T-cell (primary cell): ENCODE measurements around the gene LHFPL2. TPM values are rescaled to one million over a fixed set of nuclear protein-coding genes. Genes with fewer than 3 reads are reported as not detected.

Experiments
- ATAC-seq, 4 experiments: fragments of 200-7000 bp in 3 of 4; fragments of 150-1000 bp in 1 of 4; cut with Tn5 transposase; replicated peaks in 1 of 4; 1 replicate in 3 of 4; 2 replicates in 1 of 4; pipeline ENCODE4 v1.10.0; 2021; ENCODE audit warnings: moderate library complexity in 3 of 4, mild to moderate bottlenecking in 2 of 4, moderate number of reproducible peaks in 1 of 4
- CTCF ChIA-PET, 2 donors: fragments of 300-600 bp; sonication (Branson Sonifier 250); formaldehyde crosslinking; loops; one replicate each; lab custom pipeline; 2022; ENCODE audit warnings: antibody characterized with exemption in 2 of 2; lab: Charles Lee
- POLR2A ChIA-PET, 2 donors: fragments of 300-600 bp; sonication (Branson Sonifier 250); formaldehyde crosslinking; loops; one replicate each; lab custom pipeline; 2022; ENCODE audit warnings: antibody characterized with exemption in 2 of 2; lab: Charles Lee
- DNase-seq, 35 experiments: peaks; one replicate each; pipeline versions ENCODE4 v3.0.0 to v3.0.0-alpha.2; 2013 to 2023
- H3K27ac ChIP-seq: one replicate; pipeline ENCODE4 v1.5.1; 2013; ENCODE audit warnings: low read length
- H3K27me3 ChIP-seq, 2 experiments: replicated peaks in 1 of 2; 1 replicate in 1 of 2; 2 replicates in 1 of 2; pipeline versions ENCODE4 v1.6.1 to v1.7.0; 2013; ENCODE audit warnings: low read length in 1 of 2, mixed read lengths in 1 of 2; ENCODE audit not compliant: control insufficient read depth in 2 of 2, insufficient read depth in 2 of 2; ENCODE audit errors: extremely low read depth in 1 of 2
- H3K36me3 ChIP-seq, 2 donors: 1 replicate in 1 of 2; 2 replicates in 1 of 2; pipeline versions ENCODE4 v1.6.1 to v1.7.0; 2013; ENCODE audit warnings: low read length in 1 of 2; ENCODE audit not compliant: control insufficient read depth in 2 of 2, insufficient read depth in 1 of 2; ENCODE audit errors: extremely low read depth in 1 of 2
- H3K4me1 ChIP-seq, 2 experiments: 1 replicate in 1 of 2; 2 replicates in 1 of 2; pipeline versions ENCODE4 v1.6.1 to v1.7.0; 2013; ENCODE audit warnings: low read length in 2 of 2, mixed read lengths in 1 of 2; ENCODE audit not compliant: insufficient read depth in 2 of 2, control insufficient read depth in 1 of 2; ENCODE audit errors: extremely low read depth in 1 of 2
- H3K4me3 ChIP-seq, 2 donors: 1 replicate in 1 of 2; 2 replicates in 1 of 2; pipeline versions ENCODE4 v1.5.1 to v1.7.0; 2013; ENCODE audit warnings: mild to moderate bottlenecking in 2 of 2, low read length in 1 of 2, moderate library complexity in 1 of 2; ENCODE audit not compliant: control insufficient read depth in 1 of 2; ENCODE audit errors: extremely low read depth in 1 of 2
- H3K9me3 ChIP-seq: 2 replicates; pipeline ENCODE4 v1.7.0; 2013
- H3K27ac Mint-ChIP-seq, 2 donors: one replicate each; pipeline ENCODE4 v1.8.0; 2020 to 2021; ENCODE audit warnings: mild to moderate bottlenecking in 2 of 2, mixed read lengths in 2 of 2
- H3K27me3 Mint-ChIP-seq, 2 donors: one replicate each; pipeline ENCODE4 v1.8.0; 2021 to 2022; ENCODE audit warnings: mixed read lengths in 2 of 2
- H3K36me3 Mint-ChIP-seq: one replicate; pipeline ENCODE4 v1.8.0; 2021; ENCODE audit warnings: mixed read lengths
- H3K4me1 Mint-ChIP-seq, 3 donors: one replicate each; pipeline ENCODE4 v1.8.0; 2020 to 2022; ENCODE audit warnings: mixed read lengths in 3 of 3, mild to moderate bottlenecking in 1 of 3
- H3K4me3 Mint-ChIP-seq, 3 donors: one replicate each; pipeline ENCODE4 v1.8.0; 2020 to 2022; ENCODE audit warnings: mild to moderate bottlenecking in 3 of 3, mixed read lengths in 3 of 3, moderate library complexity in 3 of 3
- H3K9me3 Mint-ChIP-seq, 3 donors: one replicate each; pipeline ENCODE4 v1.8.0; 2020 to 2022; ENCODE audit warnings: mixed read lengths in 3 of 3
- WGBS: methylation state at CpG from one replicate; pipeline ENCODE4 v1.1.5; 2013; ENCODE audit warnings: missing lambda C conversion rate; ENCODE audit not compliant: insufficient coverage; 5-methylcytosine and 5-hydroxymethylcytosine counted together
- total RNA-seq, 35 experiments: library from RNA in 6 of 35; stranded (reverse) in 6 of 35; fragments of 120-200 nt in 1 of 35; gene quantifications; one replicate each; pipeline versions ENCODE4 v1.2.1 to v1.2.4 and lab custom pipeline; 2013 to 2026

Gene LHFPL2
- total RNA-seq, 5 donors from 2014 or later (not counting 1 experiment from before 2014, with no cell fraction given), result 0.19 to 1.9 (median 0.82) TPM

GRCh38 chr5:78634229-78634628, 14.3 kb downstream of the LHFPL2 start:
- Histone ChIP-seq H3K4me3 (no peak overlapping the region), H3K9me3 (no peaks in the 10 kb centered on the region), H3K4me1 (no peaks in the 10 kb centered on the region), H3K27me3 (peaks cover 0 to 3% of the 10 kb centered on the region in 2 experiments), H3K36me3 (no peaks in the 10 kb centered on the region), H3K27ac (no peak overlapping the region)
- 40% methylated on average over 2 of the region's 5 CpGs for WGBS
- Mint-ChIP-seq H3K36me3 (no peaks in the 10 kb centered on the region), H3K4me1 (no peaks in the 10 kb centered on the region), H3K9me3 (no peaks in the 10 kb centered on the region), H3K27me3 (peaks cover 2 to 7% of the 10 kb centered on the region in 2 donors), H3K27ac (no peak overlapping the region), H3K4me3 (no peak overlapping the region)
- POLR2A ChIA-PET, result no interaction called here
- ATAC-seq (no peak), DNase-seq (no peak)
- CTCF ChIA-PET, result no interaction called here

- H3K27me3 Mint-ChIP-seq, result peaks cover 3 to 7% of the 10 kb centered on the region in 2 donors
- Histone ChIP-seq H3K36me3 (no peaks in the 10 kb centered on the region), H3K4me1 (no peaks in the 10 kb centered on the region), H3K4me3 (no peak overlapping the region), H3K27ac (no peak overlapping the region), H3K9me3 (no peaks in the 10 kb centered on the region), H3K27me3 (peaks cover 0 to 3% of the 10 kb centered on the region in 2 experiments)
- no peaks in the 10 kb centered on the region for H3K9me3 Mint-ChIP-seq
- H3K27ac Mint-ChIP-seq, result no peak overlapping the region
- no CpG with 5 or more reads among the region's 2 CpGs for WGBS
- ATAC-seq (no peak), DNase-seq (no peak)
- no peak overlapping the region for H3K4me3 Mint-ChIP-seq
- H3K36me3 Mint-ChIP-seq, result no peaks in the 10 kb centered on the region
- ChIA-PET CTCF (no interaction called here), POLR2A (no interaction called here)
- no peaks in the 10 kb centered on the region for H3K4me1 Mint-ChIP-seq
Measured at GRCh38 chr5:78633700-78634099, 14.9 kb downstream of the LHFPL2 start.

GRCh38 chr5:78632467-78632866, 16.1 kb downstream of the LHFPL2 start:
- ChIA-PET POLR2A (no interaction called here), CTCF (interaction anchor here in 1 of 2 donors (0.6 kb wide), 1 partner anchor 280 kb away, joined by 4 read pairs; no protein-coding TSS in a partner anchor)
- Histone ChIP-seq H3K4me1 (no peaks in the 10 kb centered on the region), H3K27ac (no peak overlapping the region), H3K27me3 (peaks cover 0 to 9% of the 10 kb centered on the region in 2 experiments), H3K9me3 (no peaks in the 10 kb centered on the region), H3K36me3 (no peaks in the 10 kb centered on the region), H3K4me3 (no peak overlapping the region)
- DNase-seq, result no peak
- WGBS, result 94% methylated on average over 2 of the region's 2 CpGs
- Mint-ChIP-seq H3K9me3 (no peaks in the 10 kb centered on the region), H3K4me3 (no peak overlapping the region), H3K27ac (no peak overlapping the region), H3K36me3 (no peaks in the 10 kb centered on the region), H3K27me3 (peaks cover 10% of the 10 kb centered on the region in 2 donors), H3K4me1 (peaks cover 0 to 4% (median 0%) of the 10 kb centered on the region in 3 donors)
- no peak for ATAC-seq

GRCh38 chr5:78631931-78632330, 16.6 kb downstream of the LHFPL2 start:
- H3K4me1 ChIP-seq, result no peaks in the 10 kb centered on the region
- Mint-ChIP-seq H3K4me1 (peaks cover 0 to 4% (median 0%) of the 10 kb centered on the region in 3 donors), H3K27ac (no peak overlapping the region), H3K27me3 (peaks cover 10 to 13% of the 10 kb centered on the region in 2 donors), H3K4me3 (no peak overlapping the region), H3K36me3 (no peaks in the 10 kb centered on the region), H3K9me3 (no peaks in the 10 kb centered on the region)
- ChIA-PET CTCF (no interaction called here), POLR2A (no interaction called here)
- H3K9me3 ChIP-seq, result no peaks in the 10 kb centered on the region
- no peak overlapping the region for H3K27ac ChIP-seq
- H3K36me3 ChIP-seq, result no peaks in the 10 kb centered on the region
- 75% methylated on average over 1 of the region's 2 CpGs for WGBS
- H3K27me3 ChIP-seq, result peaks cover 0 to 12% of the 10 kb centered on the region in 2 experiments
- no peak for ATAC-seq
- DNase-seq, result no peak
- no peak overlapping the region for H3K4me3 ChIP-seq

- no peaks in the 10 kb centered on the region for H3K36me3 ChIP-seq
- Mint-ChIP-seq H3K27me3 (peaks cover 17 to 20% of the 10 kb centered on the region in 2 donors), H3K36me3 (no peaks in the 10 kb centered on the region), H3K27ac (no peak overlapping the region), H3K4me3 (no peak overlapping the region), H3K4me1 (peaks cover 0 to 4% (median 0%) of the 10 kb centered on the region in 3 donors), H3K9me3 (no peaks in the 10 kb centered on the region)
- no peaks in the 10 kb centered on the region for H3K4me1 ChIP-seq
- H3K27ac ChIP-seq, result no peak overlapping the region
- no peak overlapping the region for H3K4me3 ChIP-seq
- ChIA-PET POLR2A (no interaction called here), CTCF (no interaction called here)
- H3K9me3 ChIP-seq, result no peaks in the 10 kb centered on the region
- ATAC-seq (no peak), DNase-seq (no peak)
- H3K27me3 ChIP-seq, result peaks cover 0 to 14% of the 10 kb centered on the region in 2 experiments
- WGBS, result no CpG with 5 or more reads among the region's 6 CpGs
Measured at GRCh38 chr5:78630047-78630446, 18.5 kb downstream of the LHFPL2 start.

GRCh38 chr5:78629624-78630023, 18.9 kb downstream of the LHFPL2 start:
- Histone ChIP-seq H3K27ac (no peak overlapping the region), H3K4me1 (no peaks in the 10 kb centered on the region), H3K4me3 (no peak overlapping the region), H3K27me3 (peaks cover 0 to 14% of the 10 kb centered on the region in 2 experiments), H3K36me3 (no peaks in the 10 kb centered on the region), H3K9me3 (no peaks in the 10 kb centered on the region)
- Mint-ChIP-seq H3K27ac (no peak overlapping the region), H3K27me3 (peaks cover 17 to 19% of the 10 kb centered on the region in 2 donors), H3K4me1 (peaks cover 0 to 4% (median 0%) of the 10 kb centered on the region in 3 donors), H3K4me3 (no peak overlapping the region), H3K9me3 (no peaks in the 10 kb centered on the region), H3K36me3 (no peaks in the 10 kb centered on the region)
- no peak for DNase-seq
- no peak for ATAC-seq
- 100% methylated on average over 2 of the region's 3 CpGs for WGBS
- ChIA-PET CTCF (no interaction called here), POLR2A (no interaction called here)
